GM19099 (cell line): ENCODE data around the gene INSYN2B.

ENCODE experiments used
- POLR2A ChIP-seq: IDR thresholded peaks from 3 replicates; pipeline ENCODE4 v1.6.1; 2011; ENCODE audit warnings: low read depth; ENCODE audit not compliant: insufficient read length; ENCODE audit errors: extremely low read depth

The INSYN2B gene

DNA sequence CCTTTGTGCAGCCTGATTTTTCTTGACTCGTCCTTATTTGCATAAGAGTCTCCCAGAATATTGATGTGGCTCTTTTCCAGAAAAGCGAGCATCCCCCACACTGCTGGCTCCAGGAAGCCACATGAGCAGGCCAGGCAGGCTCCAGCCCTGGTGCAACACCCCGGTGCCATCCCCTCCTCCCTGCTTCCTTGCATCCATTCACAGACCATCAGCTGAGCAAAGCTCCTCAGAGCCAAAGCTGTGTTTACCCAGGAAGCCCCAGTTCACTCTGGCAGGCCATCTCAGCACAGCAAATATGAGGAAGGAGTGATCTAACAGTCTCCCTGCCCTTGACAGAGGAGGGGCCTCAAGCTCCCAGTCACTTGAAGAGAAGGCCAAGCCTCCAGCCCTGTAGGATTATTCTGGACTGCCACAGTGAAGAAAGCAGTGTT is 34.4 kb downstream of the INSYN2B start:
- TF ChIP-seq POLR2A = no peak

DNA sequence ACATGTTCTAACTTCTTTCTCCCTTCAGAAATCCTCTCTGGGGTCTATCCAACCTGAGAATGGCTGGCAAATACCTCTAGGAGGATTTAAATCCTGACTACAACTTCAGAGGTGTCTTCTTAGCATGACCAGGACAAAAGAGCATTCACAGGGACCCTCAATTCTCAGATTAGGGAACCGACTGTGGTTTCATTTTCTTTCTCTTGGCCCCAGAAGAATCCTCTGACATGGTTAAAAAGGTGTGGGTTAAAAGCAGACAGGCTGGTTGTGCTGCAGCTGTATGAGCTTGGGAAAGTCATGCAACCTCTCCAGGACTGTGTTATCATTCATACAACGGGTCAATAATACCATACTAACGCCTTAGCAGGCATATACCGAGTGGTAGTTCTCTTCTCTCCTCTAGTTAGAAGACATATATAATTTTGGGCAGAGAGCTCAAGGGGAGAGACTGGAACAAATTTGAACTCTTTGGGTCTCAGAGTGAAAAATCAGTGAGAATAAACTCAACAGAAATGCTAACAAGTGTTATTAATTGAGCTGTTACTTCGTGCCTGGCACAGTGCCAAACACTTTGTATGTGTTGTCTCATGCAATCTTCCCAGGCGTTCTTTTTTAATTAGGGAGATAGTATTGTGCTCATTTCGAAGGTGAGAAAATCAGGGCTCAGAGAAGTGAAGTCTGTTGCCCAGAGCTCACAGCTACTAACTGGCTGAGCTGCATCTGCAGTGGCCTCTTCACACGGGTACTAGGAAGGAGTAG is 35.2 kb downstream of the INSYN2B start:
- no peak for TF ChIP-seq POLR2A

DNA sequence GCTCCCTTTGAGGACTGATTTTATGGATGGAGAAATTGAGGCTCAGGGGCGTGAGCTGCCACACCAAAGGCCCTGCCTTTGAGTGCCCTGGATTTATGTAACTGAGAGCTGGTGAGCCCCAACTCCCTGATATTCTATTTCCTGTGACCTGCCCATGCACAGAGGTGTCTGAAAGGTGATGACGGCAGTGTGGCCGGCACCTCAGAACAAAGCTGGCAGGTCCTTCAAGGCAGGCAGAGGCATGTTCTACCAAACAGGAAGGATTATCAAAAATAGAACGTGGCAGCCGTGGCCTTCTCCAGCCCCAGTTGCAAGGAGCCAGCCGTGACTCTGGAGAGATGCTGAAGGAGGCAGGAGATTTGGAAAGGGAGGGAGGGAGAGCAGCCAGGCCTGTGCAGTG is 36.2 kb downstream of the INSYN2B start:
- TF ChIP-seq POLR2A = no peak

DNA sequence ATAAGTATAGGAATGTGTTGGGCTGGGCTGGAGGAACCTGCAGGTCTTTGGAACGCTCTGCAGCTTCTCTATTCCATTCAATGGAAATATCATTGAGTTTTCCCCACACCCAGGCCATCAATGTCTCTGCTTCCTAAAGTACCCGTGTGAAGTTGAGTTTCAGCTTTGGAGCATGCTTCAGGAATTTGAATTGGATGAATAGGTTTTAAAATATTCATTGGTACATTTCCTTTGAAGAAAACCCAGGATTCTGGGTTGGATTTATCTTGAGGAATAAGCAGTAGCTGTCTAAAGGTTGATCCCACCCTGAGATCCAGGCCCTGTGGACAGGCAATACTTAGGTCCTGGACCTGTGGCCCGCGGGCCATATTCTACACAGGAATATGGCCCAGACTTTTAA is 37.3 kb downstream of the INSYN2B start:
- TF ChIP-seq POLR2A = no peak

DNA sequence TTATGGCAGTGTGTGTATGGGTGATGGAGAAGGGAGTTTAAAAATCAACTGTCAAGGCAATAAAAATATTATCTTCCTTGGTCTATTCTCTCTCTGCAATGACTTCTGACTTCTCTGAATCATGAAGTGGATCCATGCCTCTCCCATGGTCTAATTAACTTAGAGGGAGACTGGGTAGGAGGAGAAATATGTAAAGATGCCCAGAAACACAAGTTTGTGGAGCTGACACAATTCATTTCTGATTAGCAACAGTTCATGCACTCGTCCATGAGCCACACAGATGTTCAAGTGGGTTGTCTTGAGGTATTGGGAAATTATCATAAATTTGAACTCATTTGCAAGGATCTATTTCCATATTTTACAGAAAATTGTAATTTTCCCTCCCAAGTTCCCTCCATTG is 38.1 kb downstream of the INSYN2B start:
- TF ChIP-seq POLR2A = no peak

DNA sequence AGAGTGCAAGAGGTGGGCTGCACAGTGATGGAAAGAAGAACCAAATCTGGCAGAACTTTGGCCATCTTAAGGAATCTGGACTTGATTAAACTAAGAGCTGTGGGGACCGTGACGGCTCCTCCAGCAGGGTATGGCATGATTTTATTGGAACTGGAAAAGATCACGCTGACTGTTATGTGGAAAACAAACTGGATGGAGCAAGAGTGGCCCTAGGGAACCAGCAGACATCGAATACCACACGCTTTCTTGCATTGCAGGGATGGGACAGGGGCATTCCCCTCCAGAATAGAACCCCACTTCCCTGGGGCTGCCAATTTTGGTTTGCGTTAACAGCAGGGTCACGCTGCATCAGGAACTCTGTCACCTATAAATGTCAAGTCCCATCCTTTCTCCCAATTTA is 38.8 kb downstream of the INSYN2B start:
- no peak for TF ChIP-seq POLR2A

DNA sequence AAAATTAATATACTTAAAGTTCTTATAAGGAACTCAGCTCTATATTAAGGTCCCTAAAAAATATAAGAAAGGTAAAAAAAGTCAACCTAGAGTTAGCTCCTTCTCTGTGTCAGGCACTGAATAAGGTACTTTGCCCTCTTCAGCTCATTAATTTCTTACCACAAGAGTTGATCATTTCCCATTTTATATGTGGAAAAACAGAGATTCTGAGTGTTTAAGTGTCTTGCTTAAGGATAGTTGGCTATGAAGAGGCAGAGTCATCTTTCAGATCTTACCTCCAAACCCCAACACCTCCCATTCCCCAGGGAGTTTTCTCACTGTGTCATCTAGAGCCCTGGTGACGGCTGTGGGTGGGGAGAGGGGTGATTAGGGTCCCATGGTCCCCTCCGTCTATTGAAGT is 40.6 kb downstream of the INSYN2B start:
- no peak for TF ChIP-seq POLR2A

DNA sequence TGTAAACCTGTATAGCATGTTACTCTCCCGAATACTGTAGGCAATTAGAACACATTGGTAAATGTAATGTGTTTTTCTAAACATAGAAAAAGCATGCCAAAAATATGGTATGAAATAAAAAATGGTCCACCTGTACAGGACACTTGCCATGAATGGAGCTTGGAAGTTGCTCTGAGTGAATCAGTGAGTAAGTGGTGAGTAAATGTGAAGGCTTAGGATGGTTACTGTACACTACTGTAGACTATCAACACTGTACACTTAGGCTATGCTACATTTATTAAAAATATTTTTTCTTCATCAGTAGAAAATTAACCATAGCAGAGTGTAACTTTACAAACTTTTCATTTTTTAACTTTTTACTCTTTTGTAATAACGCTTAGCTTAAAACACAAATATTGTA is 41.9 kb downstream of the INSYN2B start:
- no peak for TF ChIP-seq POLR2A

DNA sequence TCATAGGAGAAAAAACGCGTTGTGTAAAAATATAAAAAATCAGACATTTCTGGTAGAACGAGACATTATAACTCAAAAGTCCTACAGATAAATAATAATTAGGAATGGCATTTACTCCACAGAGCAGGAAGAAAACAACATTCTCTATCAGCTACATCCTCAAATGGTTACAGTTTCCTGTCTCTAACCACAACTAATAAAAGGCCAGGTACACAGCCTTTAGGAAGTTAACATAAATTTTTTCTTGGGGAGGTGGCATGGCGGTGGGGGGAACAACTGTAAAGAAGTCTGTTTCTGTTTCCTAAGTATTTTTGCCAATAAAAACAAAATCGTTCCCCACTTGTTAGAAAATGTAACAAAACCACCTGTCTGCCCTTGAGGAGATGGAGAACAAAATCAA is 44.5 kb downstream of the INSYN2B start:
- TF ChIP-seq POLR2A = no peak

DNA sequence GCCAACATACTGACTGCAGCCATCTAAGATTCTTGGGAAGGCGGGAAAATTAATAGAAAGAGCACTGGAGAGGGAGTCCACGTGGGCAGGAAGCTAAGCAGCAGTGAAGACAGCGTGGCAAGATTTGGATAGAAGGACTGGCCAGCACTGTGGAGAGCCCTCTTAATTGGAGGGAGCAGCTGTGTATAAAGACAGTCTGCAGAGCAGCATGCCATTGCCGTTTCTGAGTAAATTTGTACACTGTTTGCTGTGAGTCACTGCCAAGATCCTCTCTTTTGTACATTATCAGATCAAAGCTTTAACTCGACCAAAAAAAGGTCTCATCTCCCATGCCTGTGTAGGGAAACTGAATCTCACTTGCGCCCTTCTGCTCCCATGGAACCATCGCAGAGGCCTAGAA is 45.3 kb downstream of the INSYN2B start:
- TF ChIP-seq POLR2A = no peak

DNA sequence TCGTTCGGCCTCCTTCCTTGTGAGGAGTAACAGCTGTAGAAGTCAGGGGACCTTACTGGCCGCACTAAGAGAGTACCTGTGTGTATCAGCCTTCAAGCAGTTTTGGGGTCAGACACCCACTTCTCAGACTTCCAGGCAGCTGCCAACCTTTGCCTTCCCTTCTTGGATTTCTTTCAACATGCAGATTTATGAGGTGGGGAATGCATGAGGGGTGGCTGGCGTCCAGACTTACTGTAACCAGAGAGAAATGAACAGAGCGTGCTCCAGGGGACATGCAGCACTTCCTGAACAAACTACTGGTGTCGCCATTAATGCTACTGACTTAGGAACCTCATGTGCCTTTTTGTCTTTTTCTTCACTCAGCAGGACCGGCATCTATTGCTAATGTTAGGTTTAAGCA is 46.7 kb downstream of the INSYN2B start:
- TF ChIP-seq POLR2A = no peak

DNA sequence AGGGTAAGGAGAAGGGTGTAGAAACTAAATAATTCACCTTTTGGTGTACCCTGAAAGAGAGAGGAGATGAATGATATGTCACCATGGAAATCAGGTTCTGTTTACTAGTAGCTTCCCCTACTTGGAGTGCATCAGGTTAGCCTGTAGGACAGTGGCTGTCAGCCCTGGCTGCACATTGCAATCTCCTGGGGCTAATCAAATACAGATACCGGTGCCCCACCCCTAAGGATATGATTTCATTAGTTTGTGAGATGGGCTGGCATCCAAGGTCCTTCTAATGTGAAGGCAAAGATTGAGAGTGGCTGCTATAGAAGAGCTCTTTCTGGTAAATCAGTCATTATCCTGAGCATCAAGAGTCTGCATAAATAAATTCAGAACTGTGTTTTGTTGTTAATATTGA is 47.2 kb downstream of the INSYN2B start:
- TF ChIP-seq POLR2A = no peak

DNA sequence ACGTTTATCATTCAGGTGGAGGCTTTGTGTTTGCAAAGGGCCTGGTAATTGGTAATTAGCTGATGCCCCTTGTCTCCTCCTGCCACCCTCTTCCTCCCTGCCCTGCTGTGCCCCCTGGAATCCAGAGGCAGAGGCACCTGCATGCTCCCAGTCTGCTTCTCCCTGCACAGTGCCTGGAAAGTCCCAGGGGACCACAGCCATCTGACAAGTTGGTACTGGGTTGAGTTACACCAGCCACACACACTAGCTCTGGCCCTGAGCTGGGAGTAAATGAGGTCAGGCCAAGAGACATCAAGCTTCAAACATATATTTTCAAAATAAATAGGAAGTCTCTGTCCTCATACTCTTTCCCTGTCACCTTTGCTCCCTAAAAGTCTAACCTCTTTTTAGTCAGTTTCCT is 56.3 kb downstream of the INSYN2B start:
- TF ChIP-seq POLR2A = no peak

DNA sequence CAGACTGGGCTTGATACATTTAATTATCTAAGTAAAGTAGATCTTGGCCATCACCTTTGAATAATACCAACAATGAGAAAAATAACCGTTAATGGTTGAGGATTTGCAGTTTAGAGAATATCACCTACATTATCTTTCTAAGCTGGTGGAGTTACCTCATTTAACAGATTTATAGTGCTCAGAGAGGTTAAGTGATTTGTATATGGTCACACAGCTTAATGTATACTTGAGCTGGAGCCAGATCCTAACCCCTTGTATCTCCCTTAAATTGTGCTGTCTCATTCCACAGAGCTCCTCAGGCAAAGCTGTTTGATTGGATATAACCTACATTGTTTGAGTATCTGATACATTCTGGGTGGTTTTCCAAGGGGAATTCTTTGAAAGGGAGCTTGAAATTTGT is 57.8 kb downstream of the INSYN2B start:
- no peak for TF ChIP-seq POLR2A

DNA sequence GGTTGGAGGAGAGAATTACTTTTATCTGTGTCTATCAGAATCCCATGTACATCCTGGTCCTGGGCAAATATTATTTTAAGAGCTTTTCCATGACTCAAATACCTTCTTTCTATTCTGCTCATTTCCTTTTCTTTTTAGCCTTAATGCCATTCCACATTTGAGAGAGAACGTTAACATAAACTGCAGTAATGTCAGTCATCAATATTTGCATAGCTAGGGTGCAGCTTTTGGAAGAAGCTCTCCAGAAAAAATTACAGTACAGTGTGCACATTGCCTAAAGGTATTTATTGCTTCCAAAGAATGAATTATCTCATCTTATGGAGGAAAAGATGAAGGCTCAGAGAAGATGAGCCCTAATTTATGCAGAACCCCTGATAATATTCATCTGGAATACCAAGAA is 58.3 kb downstream of the INSYN2B start:
- TF ChIP-seq POLR2A = no peak

DNA sequence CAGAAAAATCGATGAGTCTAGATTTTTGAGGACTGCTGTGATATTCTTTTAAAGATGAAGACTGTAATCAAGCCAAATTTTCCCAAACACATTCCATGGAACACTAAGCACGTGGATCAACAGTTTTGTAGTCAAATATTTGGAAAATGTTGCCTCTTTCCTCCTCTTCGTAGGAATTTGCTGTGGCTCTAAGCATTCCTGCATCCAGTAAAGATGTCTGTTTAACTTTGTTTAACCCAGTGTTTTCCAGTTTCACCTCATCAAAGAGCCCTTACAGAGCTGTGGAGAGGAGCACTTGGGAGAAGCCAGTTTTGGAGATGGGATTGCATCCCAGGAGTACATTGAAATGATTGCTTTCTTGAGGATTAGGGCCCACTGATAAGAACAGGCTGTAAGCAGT is 58.9 kb downstream of the INSYN2B start:
- TF ChIP-seq POLR2A = no peak

DNA sequence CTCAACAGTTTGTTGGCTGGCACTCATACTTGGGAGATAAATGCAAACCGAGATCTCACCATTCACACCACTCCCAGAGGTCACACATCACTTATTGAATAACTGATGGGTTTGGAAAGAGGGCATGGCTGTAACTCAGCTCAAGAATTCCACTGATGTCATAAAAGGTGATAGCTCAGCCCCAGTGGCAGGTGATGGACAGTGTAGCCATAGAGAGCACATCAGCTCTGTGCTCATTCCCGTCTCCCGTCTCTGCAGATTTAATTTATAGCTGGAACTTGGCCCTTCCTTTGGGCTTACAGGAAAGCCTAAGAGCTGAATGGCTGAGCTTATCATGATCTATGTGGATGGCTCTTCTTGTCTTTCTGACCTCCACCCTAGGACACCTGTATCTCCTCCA is 59.8 kb downstream of the INSYN2B start:
- TF ChIP-seq POLR2A = no peak
